Activated CD4-positive, alpha-beta memory T cell treated with anti-CD3 and anti-CD28 coated beads, Interleukin-2, amount 10 ng/mL, durations not matched to agents 7 days and 5 days (primary cell): ENCODE measurements around the gene EPB41L4B. TPM values are rescaled to one million over a fixed set of nuclear protein-coding genes. Genes with fewer than 3 reads are reported as not detected.
"Not testable (repeated sequence)": the region's sequence is repeated elsewhere in the genome, so short reads cannot be mapped to it uniquely, and the experiment has no call there.

Source experiments
- CTCF ChIA-PET: fragments of 350-600 bp; sonication (Branson Sonifier 250); formaldehyde crosslinking; loops from one replicate; lab custom pipeline; 2021; ENCODE audit warnings: antibody characterized with exemption, inconsistent platforms; lab: Charles Lee
- POLR2A ChIA-PET: fragments of 350-600 bp; sonication (Branson Sonifier 250); formaldehyde crosslinking; loops from one replicate; lab custom pipeline; 2021; ENCODE audit warnings: antibody characterized with exemption; lab: Charles Lee
- DNase-seq: peaks from one replicate; pipeline ENCODE4 v3.0.0-alpha.2; 2020
- H3K27ac Mint-ChIP-seq: one replicate; pipeline ENCODE4 v1.8.0; 2021; ENCODE audit warnings: mild to moderate bottlenecking, mixed read lengths
- H3K27me3 Mint-ChIP-seq: one replicate; pipeline ENCODE4 v1.8.0; 2021; ENCODE audit warnings: mixed read lengths
- H3K36me3 Mint-ChIP-seq: one replicate; pipeline ENCODE4 v1.8.0; 2021; ENCODE audit warnings: low read depth, mixed read lengths
- H3K4me1 Mint-ChIP-seq: one replicate; pipeline ENCODE4 v1.8.0; 2021; ENCODE audit warnings: mixed read lengths
- H3K4me3 Mint-ChIP-seq: one replicate; pipeline ENCODE4 v1.8.0; 2021; ENCODE audit warnings: mild to moderate bottlenecking, mixed read lengths
- H3K9me3 Mint-ChIP-seq: one replicate; pipeline ENCODE4 v1.8.0; 2021; ENCODE audit warnings: mixed read lengths
- total RNA-seq, 2 experiments: library from RNA; stranded (reverse); gene quantifications; one replicate each; pipeline ENCODE4 v1.2.3, GENCODE V29; 2021

EPB41L4B gene
- total RNA-seq, 2 experiments from 2014 or later, result 0.08 to 0.18 TPM

DNA sequence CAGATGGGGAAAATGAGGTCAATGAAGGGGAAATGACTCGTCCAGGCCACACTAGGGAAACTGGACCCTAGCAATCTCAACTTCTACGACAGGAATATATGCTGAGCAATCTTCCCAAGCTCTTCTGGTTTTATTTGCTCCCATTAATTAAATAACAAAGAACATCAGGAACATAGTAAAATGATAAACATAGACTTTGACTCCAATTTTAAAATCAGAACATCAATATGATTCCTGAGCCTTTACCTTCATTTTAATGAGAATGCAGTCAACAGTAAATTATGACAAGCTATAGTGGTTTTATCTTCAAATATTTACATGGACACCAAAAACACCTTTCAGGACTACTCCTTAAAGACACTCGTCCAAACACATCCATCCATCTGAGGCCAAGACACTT is 79.7 kb downstream of the EPB41L4B start:
- no peak for DNase-seq
- ChIA-PET CTCF (no interaction called here), POLR2A (no interaction called here)
- Mint-ChIP-seq H3K4me1 (no peaks in the 10 kb centered on the region), H3K4me3 (no peak overlapping the region), H3K36me3 (no peaks in the 10 kb centered on the region), H3K27me3 (peaks cover 26% of the 10 kb centered on the region), H3K9me3 (no peaks in the 10 kb centered on the region), H3K27ac (no peak overlapping the region)

DNA sequence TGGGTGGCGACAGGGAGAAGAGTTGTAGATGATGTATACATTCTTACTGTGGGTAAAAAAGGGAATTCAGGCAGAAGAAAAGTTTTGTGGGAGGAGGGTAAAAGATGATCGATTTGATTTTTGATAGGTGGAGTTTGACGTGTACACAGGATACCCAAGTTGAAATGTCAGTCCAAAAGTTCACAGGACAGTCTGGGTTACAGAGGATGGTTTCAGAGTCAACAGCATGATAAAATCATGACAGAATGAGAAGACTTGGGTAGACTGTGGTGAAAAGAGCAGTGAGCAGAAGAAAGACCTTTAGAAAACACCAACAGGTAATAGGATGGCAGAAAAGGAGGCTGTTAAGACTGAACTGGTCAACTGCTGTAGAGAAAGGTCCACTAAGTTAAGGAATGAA is 81.6 kb downstream of the EPB41L4B start:
- Mint-ChIP-seq H3K27me3 (peaks cover 28% of the 10 kb centered on the region), H3K4me3 (no peak overlapping the region), H3K27ac (no peak overlapping the region), H3K9me3 (no peaks in the 10 kb centered on the region), H3K4me1 (no peaks in the 10 kb centered on the region), H3K36me3 (no peaks in the 10 kb centered on the region)
- ChIA-PET POLR2A (no interaction called here), CTCF (no interaction called here)
- DNase-seq, result no peak

DNA sequence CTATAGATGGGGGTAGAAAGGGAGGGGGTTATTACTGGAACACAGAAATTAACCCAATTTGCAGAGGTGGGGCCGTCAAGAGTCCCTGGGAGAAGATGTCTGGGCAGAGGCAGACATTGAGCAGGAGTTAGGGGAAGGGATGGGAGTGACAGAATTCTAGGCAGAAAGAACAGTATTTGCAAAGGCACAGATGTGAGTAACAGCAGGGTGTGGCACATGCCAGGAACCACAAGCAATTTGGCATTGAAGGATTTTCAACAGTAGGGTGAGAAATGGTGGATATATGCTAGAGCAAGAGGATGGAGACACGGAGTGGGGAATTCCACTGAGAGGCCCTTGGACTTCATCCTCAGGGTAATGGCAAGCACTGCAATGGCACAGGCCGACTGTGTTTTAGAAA is 82.2 kb downstream of the EPB41L4B start:
- Mint-ChIP-seq H3K9me3 (no peaks in the 10 kb centered on the region), H3K27me3 (peaks cover 28% of the 10 kb centered on the region), H3K27ac (no peak overlapping the region), H3K4me1 (no peaks in the 10 kb centered on the region), H3K36me3 (no peaks in the 10 kb centered on the region), H3K4me3 (no peak overlapping the region)
- POLR2A ChIA-PET, result no interaction called here
- CTCF ChIA-PET, result no interaction called here
- DNase-seq, result no peak

DNA sequence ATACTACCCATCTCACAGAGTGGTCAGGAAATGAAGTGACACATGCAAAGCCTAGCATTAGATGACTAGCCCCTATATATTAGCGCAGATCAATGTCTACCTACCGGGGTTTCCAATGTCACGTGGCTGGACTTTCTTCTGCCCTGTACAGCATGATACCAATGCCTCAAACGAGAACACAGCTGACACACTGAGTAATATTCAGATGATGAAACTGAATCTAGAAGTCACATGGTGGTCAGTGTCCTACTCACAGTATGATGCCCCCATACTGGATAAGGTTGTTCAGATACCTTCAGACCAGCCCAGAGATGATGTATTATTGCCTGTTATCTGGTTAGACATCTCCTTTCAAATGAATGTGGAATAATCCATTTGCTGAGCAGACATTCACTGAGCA is 82.7 kb downstream of the EPB41L4B start:
- Mint-ChIP-seq H3K27ac (no peak overlapping the region), H3K4me3 (no peak overlapping the region), H3K27me3 (peaks cover 28% of the 10 kb centered on the region), H3K36me3 (no peaks in the 10 kb centered on the region), H3K4me1 (no peaks in the 10 kb centered on the region), H3K9me3 (no peaks in the 10 kb centered on the region)
- ChIA-PET POLR2A (no interaction called here), CTCF (no interaction called here)
- DNase-seq, result no peak

DNA sequence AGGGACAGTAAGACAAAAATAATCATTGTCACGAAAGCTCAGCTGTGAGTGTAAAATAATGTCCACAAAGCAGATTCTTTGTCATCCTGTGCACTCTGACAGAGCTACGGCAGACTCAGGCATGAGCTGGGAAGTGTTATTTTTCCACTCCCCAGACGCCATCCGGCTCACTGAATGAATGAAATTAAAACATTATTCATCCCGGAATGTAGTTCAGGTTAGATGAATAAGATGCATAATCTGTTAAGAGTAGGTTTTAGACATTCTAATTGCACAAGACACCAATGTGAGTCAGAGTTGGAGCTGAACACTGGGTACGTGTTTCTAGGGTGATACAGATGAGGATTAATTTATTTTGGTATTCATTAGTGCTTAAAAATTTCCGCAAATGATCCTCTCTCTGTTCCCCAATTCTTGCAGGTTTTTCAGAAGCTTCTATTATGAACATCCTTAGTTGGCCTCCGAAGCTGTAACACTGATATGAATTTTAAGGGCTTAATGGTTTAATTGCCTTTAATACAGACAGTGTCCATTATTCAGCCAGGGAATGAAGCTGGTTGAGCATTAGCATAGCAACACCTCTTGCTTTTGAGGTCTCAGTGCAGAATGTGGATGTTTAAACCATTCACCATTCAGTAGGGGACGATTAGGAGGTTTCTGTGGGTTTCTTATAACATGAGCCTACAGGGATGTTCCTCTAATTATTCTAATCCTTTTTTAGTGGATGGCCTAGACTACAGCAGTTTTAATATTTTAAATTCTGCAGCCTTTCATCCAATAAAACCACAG is 88.2 kb downstream of the EPB41L4B start:
- Mint-ChIP-seq H3K27me3 (peaks cover 37% of the 10 kb centered on the region), H3K27ac (no peak overlapping the region), H3K4me3 (no peak overlapping the region), H3K9me3 (no peaks in the 10 kb centered on the region), H3K4me1 (no peaks in the 10 kb centered on the region), H3K36me3 (no peaks in the 10 kb centered on the region)
- no peak for DNase-seq
- ChIA-PET CTCF (no interaction called here), POLR2A (no interaction called here)

DNA sequence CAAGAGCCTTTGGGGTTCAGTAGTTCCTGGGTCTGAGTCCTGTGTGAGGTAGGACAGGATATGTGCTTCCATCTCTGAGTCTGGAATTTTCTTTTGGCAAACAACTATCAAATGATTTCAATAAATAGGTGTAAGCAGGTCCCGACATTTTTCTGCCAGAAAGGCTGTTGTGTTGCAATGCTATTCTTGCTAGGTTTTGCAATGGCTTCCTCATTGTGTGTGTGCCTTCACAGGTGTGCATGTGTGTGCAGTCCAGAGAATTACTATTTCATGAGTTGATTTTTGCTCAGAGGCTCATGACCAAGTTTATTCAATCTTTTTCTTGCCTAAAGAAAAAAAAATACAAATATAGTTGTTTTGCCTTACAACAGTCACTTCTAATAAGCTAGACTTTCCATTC is 89.3 kb downstream of the EPB41L4B start:
- no peak overlapping the region for H3K27ac Mint-ChIP-seq

DNA sequence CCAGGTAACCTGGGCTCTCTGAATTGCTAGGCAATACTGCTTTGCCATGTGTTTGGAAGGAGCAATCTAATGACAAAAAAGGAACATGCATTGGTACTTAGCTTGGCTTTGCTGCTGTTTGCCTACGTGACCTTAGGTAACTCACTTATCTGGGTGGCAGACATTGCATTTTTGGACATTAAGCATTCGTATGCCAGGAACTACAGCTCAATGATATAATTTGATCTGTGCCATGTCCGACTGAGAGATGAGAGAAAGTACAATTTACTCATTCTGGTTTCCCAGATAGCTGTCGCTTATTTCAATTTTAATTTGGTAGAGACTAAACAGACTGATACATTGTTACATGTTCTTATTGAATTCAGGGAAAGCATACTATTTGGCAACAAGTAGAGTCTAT is 90.6 kb downstream of the EPB41L4B start:
- ChIA-PET POLR2A (no interaction called here), CTCF (no interaction called here)
- Mint-ChIP-seq H3K27ac (no peak overlapping the region), H3K27me3 (peaks cover 24% of the 10 kb centered on the region), H3K36me3 (no peaks in the 10 kb centered on the region), H3K9me3 (no peaks in the 10 kb centered on the region), H3K4me3 (no peak overlapping the region), H3K4me1 (no peaks in the 10 kb centered on the region)
- DNase-seq, result no peak

More for the DNA sequence above, 89.3 kb downstream of the EPB41L4B start:
- Mint-ChIP-seq H3K4me1 (no peaks in the 10 kb centered on the region), H3K27me3 (peaks cover 28% of the 10 kb centered on the region), H3K36me3 (no peaks in the 10 kb centered on the region), H3K4me3 (no peak overlapping the region), H3K9me3 (no peaks in the 10 kb centered on the region)
- DNase-seq, result no peak
- CTCF ChIA-PET, result no interaction called here
- POLR2A ChIA-PET, result no interaction called here

DNA sequence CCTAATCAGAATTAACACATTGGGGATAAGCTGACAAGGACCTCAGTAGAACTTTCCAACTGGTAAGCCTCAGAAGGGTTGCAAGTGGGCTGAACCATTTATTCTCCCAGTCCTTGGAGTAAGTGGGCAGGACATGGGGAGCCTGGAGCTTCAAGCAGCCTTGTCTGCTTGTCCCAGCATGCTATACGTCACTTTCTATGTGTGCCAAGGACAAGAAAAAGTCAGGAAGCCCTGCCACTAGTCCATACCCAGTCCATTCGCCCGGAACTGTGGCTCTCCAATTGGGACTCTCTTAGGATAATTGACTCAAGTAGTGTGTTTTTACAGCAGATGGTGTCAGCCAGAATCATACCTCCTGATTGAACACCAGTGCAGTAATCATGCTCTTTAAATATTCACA is 91.2 kb downstream of the EPB41L4B start:
- CTCF ChIA-PET, result no interaction called here
- no peak for DNase-seq
- Mint-ChIP-seq H3K27me3 (peaks cover 24% of the 10 kb centered on the region), H3K36me3 (no peaks in the 10 kb centered on the region), H3K9me3 (no peaks in the 10 kb centered on the region), H3K4me3 (no peak overlapping the region), H3K4me1 (no peaks in the 10 kb centered on the region), H3K27ac (no peak overlapping the region)
- POLR2A ChIA-PET, result no interaction called here

DNA sequence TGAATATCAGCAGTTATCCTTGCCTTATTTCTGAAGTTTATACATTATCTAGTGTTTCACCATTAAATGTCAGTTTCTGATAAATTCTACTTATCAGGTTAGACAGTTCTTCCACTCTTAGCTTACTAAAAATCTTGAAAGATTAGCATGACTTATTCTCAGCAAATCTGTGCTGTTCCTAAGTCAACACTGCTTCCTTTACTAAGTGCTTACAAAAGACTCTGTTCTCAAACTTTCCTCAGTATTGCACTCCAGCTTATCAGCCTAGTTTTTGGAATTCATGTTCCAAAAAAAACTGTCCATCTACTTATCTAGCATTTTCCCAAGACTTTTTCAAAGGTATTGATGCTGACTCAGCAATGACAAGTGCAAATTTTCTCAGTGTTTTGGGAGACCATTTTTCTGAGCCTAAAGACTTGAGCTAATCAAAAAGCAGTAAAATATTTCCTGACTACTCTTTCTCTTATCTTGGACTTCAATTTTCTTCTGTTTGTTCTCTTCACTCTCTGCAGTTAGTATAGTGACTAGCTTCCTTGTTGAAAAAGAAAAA is 92.7 kb downstream of the EPB41L4B start:
- Mint-ChIP-seq H3K4me3 (no peak overlapping the region), H3K4me1 (no peaks in the 10 kb centered on the region), H3K9me3 (no peaks in the 10 kb centered on the region), H3K27me3 (peaks cover 20% of the 10 kb centered on the region), H3K27ac (no peak overlapping the region), H3K36me3 (no peaks in the 10 kb centered on the region)
- ChIA-PET POLR2A (no interaction called here), CTCF (no interaction called here)
- no peak for DNase-seq

DNA sequence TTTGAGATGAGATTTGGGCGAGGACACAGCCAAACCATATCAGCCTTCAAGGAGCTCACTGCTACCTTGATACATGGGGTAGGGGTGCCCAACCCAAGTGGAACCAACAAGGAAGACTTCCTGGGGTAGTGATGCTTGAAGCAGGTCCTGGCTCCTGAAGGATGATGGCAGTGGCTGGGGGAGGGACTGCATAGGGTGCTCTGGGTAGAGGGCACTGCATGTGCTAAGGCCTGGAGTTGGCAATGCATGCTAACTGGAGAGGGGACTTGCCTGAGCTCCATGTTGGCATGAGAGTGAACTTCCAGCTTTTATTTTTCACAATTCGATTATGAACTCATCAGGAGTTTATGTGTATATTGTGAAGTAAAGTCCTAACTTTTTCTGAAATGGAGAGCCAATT is 95.2 kb downstream of the EPB41L4B start:
- Mint-ChIP-seq H3K27me3 (peaks cover 13% of the 10 kb centered on the region), H3K36me3 (no peaks in the 10 kb centered on the region), H3K27ac (no peak overlapping the region), H3K9me3 (no peaks in the 10 kb centered on the region), H3K4me3 (no peak overlapping the region), H3K4me1 (no peaks in the 10 kb centered on the region)
- ChIA-PET CTCF (no interaction called here), POLR2A (no interaction called here)
- no peak for DNase-seq

DNA sequence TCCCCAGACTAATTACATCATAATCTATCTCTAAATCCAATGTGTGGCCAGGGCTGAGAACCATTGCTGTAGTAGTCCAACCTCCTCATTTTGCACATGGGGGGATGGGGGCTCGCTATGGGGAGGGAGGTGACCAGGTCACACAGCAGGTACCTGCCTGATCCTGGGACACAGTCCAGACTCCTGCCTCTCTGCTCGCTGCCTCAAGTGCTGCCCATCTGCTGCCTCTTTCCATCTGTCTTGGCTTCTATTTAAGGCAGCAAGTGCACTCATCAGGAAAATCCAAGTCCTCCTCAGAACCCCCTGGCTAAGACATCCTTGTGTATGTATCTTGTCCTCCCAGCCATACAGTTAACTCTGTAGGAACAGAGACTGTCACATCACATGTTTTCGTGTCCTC is 96.1 kb downstream of the EPB41L4B start:
- ChIA-PET CTCF (no interaction called here), POLR2A (no interaction called here)
- Mint-ChIP-seq H3K27me3 (peaks cover 17% of the 10 kb centered on the region), H3K4me1 (no peaks in the 10 kb centered on the region), H3K27ac (no peak overlapping the region), H3K36me3 (no peaks in the 10 kb centered on the region), H3K4me3 (no peak overlapping the region), H3K9me3 (no peaks in the 10 kb centered on the region)
- no peak for DNase-seq

DNA sequence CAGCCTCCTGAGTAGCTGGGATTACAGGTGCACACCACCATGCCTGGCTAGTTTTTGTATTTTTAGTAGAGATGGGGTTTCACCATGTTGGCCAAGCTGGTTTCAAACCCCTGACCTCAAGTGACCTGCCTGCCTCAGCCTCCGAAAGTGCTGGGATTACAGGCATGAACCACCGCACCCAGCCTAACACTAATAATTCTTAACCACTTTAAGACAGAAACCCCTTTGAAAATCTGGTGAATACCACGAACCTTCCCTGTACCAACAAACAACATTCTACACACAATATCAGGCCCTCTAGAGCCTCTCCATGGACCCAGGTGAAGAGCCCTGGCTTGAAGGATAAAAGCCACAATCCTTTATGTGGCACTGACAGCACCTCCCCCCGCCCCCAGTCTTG is 102.6 kb downstream of the EPB41L4B start:
- H3K9me3 Mint-ChIP-seq, POLR2A ChIA-PET, H3K4me1 Mint-ChIP-seq, CTCF ChIA-PET, DNase-seq, H3K27ac Mint-ChIP-seq, H3K36me3 Mint-ChIP-seq, H3K4me3 Mint-ChIP-seq: not testable (repeated sequence)
- H3K27me3 Mint-ChIP-seq, result peaks cover 22% of the 10 kb centered on the region

DNA sequence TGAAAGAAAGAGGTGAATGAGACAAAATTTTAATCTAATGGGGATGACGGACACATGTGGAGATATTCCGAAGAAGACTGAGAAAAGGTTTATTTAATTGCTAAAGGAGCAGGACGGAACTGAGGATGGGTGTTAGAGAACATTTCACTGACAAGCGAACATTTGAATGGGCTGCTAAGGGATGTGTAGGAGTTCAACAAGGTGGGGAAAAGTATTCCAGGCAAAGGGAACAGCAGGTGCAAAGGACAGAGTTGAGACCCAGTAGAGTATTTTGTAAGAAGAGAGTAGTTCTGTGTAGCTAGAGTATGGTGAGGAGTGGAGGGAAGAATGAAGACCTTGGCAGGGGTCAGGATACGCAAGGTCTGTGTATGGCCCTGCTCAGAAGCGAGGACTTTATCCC is 106.4 kb downstream of the EPB41L4B start:
- DNase-seq, result no peak
- Mint-ChIP-seq H3K4me1 (no peaks in the 10 kb centered on the region), H3K27ac (no peak overlapping the region), H3K4me3 (no peak overlapping the region), H3K9me3 (no peaks in the 10 kb centered on the region), H3K36me3 (no peaks in the 10 kb centered on the region), H3K27me3 (peaks cover 18% of the 10 kb centered on the region)
- ChIA-PET CTCF (interaction anchor here (0.6 kb wide), 1 partner anchor 269 kb away, joined by 3 read pairs; no protein-coding TSS in a partner anchor), POLR2A (no interaction called here)
